Transverse colon (tissue), 4 donors: ENCODE data around the gene SPIN3. TPM values are rescaled to one million over a fixed set of nuclear protein-coding genes. Genes with fewer than 3 reads are reported as not detected.

Experiments
- DNase-seq: peaks from one replicate; pipeline ENCODE4 v3.0.0-alpha.2; 2019
- H3K27ac ChIP-seq, 4 donors: fragments of 200-600 bp; sonication (generic); 2 replicates each; pipeline ENCODE4 v1.5.1; 2016 to 2018; ENCODE audit warnings: inconsistent platforms in 4 of 4
- H3K27me3 ChIP-seq: fragments of 200-600 bp; sonication (generic); 2 replicates; pipeline ENCODE4 v1.5.1; 2017; ENCODE audit warnings: inconsistent platforms
- H3K36me3 ChIP-seq, 4 donors: fragments of 200-600 bp; sonication (generic); 2 replicates each; pipeline ENCODE4 v1.5.1; 2017 to 2019; ENCODE audit warnings: inconsistent platforms in 4 of 4
- H3K4me1 ChIP-seq, 4 donors: fragments of 200-600 bp; sonication (generic); 2 replicates each; pipeline ENCODE4 v1.5.1; 2017 to 2020; ENCODE audit warnings: inconsistent platforms in 4 of 4
- H3K4me3 ChIP-seq, 4 donors: fragments of 200-600 bp; sonication (generic); 1 replicate in 1 of 4; 2 replicates in 3 of 4; pipeline versions ENCODE4 v1.5.1 to v1.6.1; 2017 to 2019; ENCODE audit warnings: inconsistent platforms in 4 of 4
- H3K9me3 ChIP-seq, 2 donors: fragments of 200-600 bp; sonication (generic); 2 replicates each; pipeline ENCODE4 v1.5.1; 2017 to 2019; ENCODE audit warnings: inconsistent platforms in 2 of 2
- CTCF ChIP-seq, 5 experiments: fragments of 200-600 bp in 3 of 5; fragments of 450-650 bp in 2 of 5; sonication (generic) in 3 of 5; IDR thresholded peaks; 1 replicate in 2 of 5; 2 replicates in 3 of 5; pipeline ENCODE4 v1.5.1; 2016 to 2017; ENCODE audit warnings: antibody characterized with exemption in 5 of 5, inconsistent platforms in 3 of 5, mild to moderate bottlenecking in 2 of 5, moderate library complexity in 1 of 5
- EP300 ChIP-seq: sonication (generic); formaldehyde crosslinking; IDR thresholded peaks from one replicate; pipeline ENCODE4 v1.6.1; 2017; ENCODE audit warnings: antibody characterized with exemption, low read depth
- POLR2A ChIP-seq: fragments of 450-650 bp; IDR thresholded peaks from one replicate; pipeline ENCODE4 v1.6.1; 2016; ENCODE audit warnings: antibody characterized with exemption, mild to moderate bottlenecking, moderate library complexity
- POLR2AphosphoS5 ChIP-seq, 3 donors: sonication (generic); formaldehyde crosslinking; IDR thresholded peaks; one replicate each; pipeline ENCODE4 v1.6.1; 2016; ENCODE audit warnings: antibody characterized with exemption in 3 of 3
- WGBS, 2 donors: methylation state at CpG; one replicate each; pipeline ENCODE4 v1.1.5; 2018; ENCODE audit warnings: low coverage in 1 of 2; 5-methylcytosine and 5-hydroxymethylcytosine counted together
- in situ Hi-C, 4 donors: fragments of 200-750 bp; cut with MboI; loops; one replicate each; pipeline versions ENCODE4 v1.15.0 to v1.15.1; 2017; ENCODE audit warnings: low sequenced_read_pairs in 3 of 4, low pct_ligation_motif_present in 1 of 4, low pct_unique_long_range_greater_than_20kb in 1 of 4
- intact Hi-C: fragments of 100-400 bp; cut with DNase I; formaldehyde crosslinking; loops from one replicate; pipeline ENCODE4 v1.15.1; 2023; ENCODE audit warnings: low total_unique reads
- total RNA-seq, 4 donors: library from RNA; depleted of rRNA; stranded (reverse); fragments of >200 nt; gene quantifications; one replicate each; pipeline ENCODE4 v1.1.0, GENCODE V29; 2016

The SPIN3 gene
- total RNA-seq, 4 donors from 2014 or later: 3.8 to 12.7 (median 10.3) TPM

DNA sequence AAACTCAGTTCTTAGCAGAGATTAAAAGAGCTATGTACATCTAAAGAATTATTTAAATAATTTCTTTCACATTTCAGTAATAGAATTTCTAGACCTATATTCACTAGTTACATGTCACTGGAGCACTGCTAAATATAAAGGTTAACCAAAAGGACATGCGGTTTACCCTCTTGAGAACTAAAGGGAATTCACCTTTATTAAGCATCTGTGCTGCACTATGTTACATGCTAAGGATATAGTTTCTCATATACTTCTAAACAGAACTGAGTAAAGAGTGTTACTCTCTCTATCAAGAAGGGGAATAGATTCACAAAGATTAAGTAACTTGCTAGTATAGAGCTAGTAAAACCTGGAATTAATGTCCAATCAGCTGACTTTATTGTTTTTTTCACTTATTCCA, 7.6 kb downstream of the SPIN3 start:
- H3K36me3 ChIP-seq: no peaks in the 10 kb centered on the region
- H3K9me3 ChIP-seq: no peaks in the 10 kb centered on the region
- H3K4me1 ChIP-seq: no peaks in the 10 kb centered on the region
- H3K27ac ChIP-seq: no peak overlapping the region
- TF ChIP-seq CTCF (IDR thresholded peaks at IDR 0.05): no peak
- DNase-seq: no peak
- in situ Hi-C loops (loop anchor here (25.0 kb wide), 4 partner anchors 175 to 425 kb away; partner anchors contain the start of gene UBQLN2 (in 1 of the 4)), intact Hi-C loops (no loop called here)
- WGBS, 2 donors: 86% methylated on average over 1 of the region's 1 CpG; no CpG with 5 or more reads in 1 of the 2 donors
- no peaks in the 10 kb centered on the region for H3K27me3 ChIP-seq
- no peak overlapping the region for H3K4me3 ChIP-seq

GRCh38 chrX:56986138-56986537, 9.2 kb downstream of the SPIN3 start:
- Histone ChIP-seq H3K9me3 (no peaks in the 10 kb centered on the region), H3K4me1 (no peaks in the 10 kb centered on the region), H3K27me3 (no peaks in the 10 kb centered on the region), H3K4me3 (no peak overlapping the region), H3K27ac (no peak overlapping the region), H3K36me3 (no peaks in the 10 kb centered on the region)
- no peak for TF ChIP-seq POLR2A
- no peak for TF ChIP-seq EP300
- in situ Hi-C loops: loop anchor here (25.0 kb wide), 4 partner anchors 174 to 424 kb away; partner anchors contain the start of gene UBQLN2 (in 1 of the 4)
- no peak for DNase-seq
- WGBS, 2 donors: 73 to 100% methylated on average over 1 of the region's 1 CpG
- intact Hi-C loops: no loop called here

GRCh38 chrX:56978172-56978571, 17.2 kb downstream of the SPIN3 start:
- intact Hi-C loops: no loop called here
- in situ Hi-C loops: loop anchor here (25.0 kb wide), 4 partner anchors 166 to 416 kb away; partner anchors contain the start of gene UBQLN2 (in 1 of the 4)
- 36% methylated on average over 1 of the region's 1 CpG; no CpG with 5 or more reads in 1 of the 2 donors for WGBS, 2 donors
- H3K27me3 ChIP-seq: no peaks in the 10 kb centered on the region
- no peaks in the 10 kb centered on the region for H3K4me1 ChIP-seq
- H3K27ac ChIP-seq: no peak overlapping the region
- H3K36me3 ChIP-seq: no peaks in the 10 kb centered on the region
- peak; percentile 16 for DNase-seq
- H3K9me3 ChIP-seq: no peaks in the 10 kb centered on the region
- no peak overlapping the region for H3K4me3 ChIP-seq
- TF ChIP-seq POLR2AphosphoS5 (IDR thresholded peaks at IDR 0.05) (no peak), CTCF (IDR thresholded peaks at IDR 0.05) (peak; percentile 35 to 54 (median 42))

- Histone ChIP-seq H3K9me3 (no peaks in the 10 kb centered on the region), H3K4me3 (no peak overlapping the region), H3K36me3 (no peaks in the 10 kb centered on the region), H3K4me1 (no peaks in the 10 kb centered on the region), H3K27ac (no peak overlapping the region), H3K27me3 (no peaks in the 10 kb centered on the region)
- TF ChIP-seq EP300 (no peak), POLR2AphosphoS5 (IDR thresholded peaks at IDR 0.05) (no peak), CTCF (IDR thresholded peaks at IDR 0.05) (no peak), POLR2A (no peak)
- DNase-seq: no peak
- in situ Hi-C loops (loop anchor here (25.0 kb wide), 4 partner anchors 163 to 413 kb away; partner anchors contain the start of gene UBQLN2 (in 1 of the 4)), intact Hi-C loops (no loop called here)
- 51% methylated on average over 2 of the region's 2 CpGs; no CpG with 5 or more reads in 1 of the 2 donors for WGBS, 2 donors
Measured at GRCh38 chrX:56975611-56976010, 19.7 kb downstream of the SPIN3 start.

- Histone ChIP-seq H3K4me1 (no peaks in the 10 kb centered on the region), H3K27ac (no peak overlapping the region), H3K36me3 (no peaks in the 10 kb centered on the region), H3K9me3 (no peaks in the 10 kb centered on the region), H3K27me3 (no peaks in the 10 kb centered on the region), H3K4me3 (no peak overlapping the region)
- 72% methylated on average over 3 of the region's 3 CpGs; no CpG with 5 or more reads in 1 of the 2 donors for WGBS, 2 donors
- in situ Hi-C loops (no loop called here), intact Hi-C loops (no loop called here)
- TF ChIP-seq EP300 (no peak), POLR2A (no peak), POLR2AphosphoS5 (IDR thresholded peaks at IDR 0.05) (no peak), CTCF (IDR thresholded peaks at IDR 0.05) (no peak)
- no peak for DNase-seq
Measured at GRCh38 chrX:56974408-56974807, 20.9 kb downstream of the SPIN3 start.
